Heart left ventricle (tissue), 16 donors: ENCODE measurements around the gene WASL. TPM values are rescaled to one million over a fixed set of nuclear protein-coding genes. Genes with fewer than 3 reads are reported as not detected.

Source experiments
- ATAC-seq, 4 donors: fragments of 200-7000 bp; cut with Tn5 transposase; one replicate each; pipeline ENCODE4 v1.9.1; 2020 to 2022; ENCODE audit warnings: moderate library complexity in 4 of 4, mild to moderate bottlenecking in 3 of 4, moderate number of reproducible peaks in 1 of 4
- DNase-seq, 5 donors: peaks; one replicate each; pipeline ENCODE4 v3.0.0-alpha.2; 2020
- H3K27ac ChIP-seq, 12 donors: fragments of 200-600 bp; sonication (generic) in 4 of 12; one replicate each; pipeline versions ENCODE4 v1.5.0 to v1.8.0; 2016 to 2022; ENCODE audit warnings: mild to moderate bottlenecking in 2 of 12
- H3K27me3 ChIP-seq, 9 donors: fragments of 200-600 bp; sonication (generic) in 2 of 9; one replicate each; pipeline versions ENCODE4 v1.5.1 to v1.8.0; 2016 to 2022; ENCODE audit warnings: mild to moderate bottlenecking in 3 of 9
- H3K36me3 ChIP-seq, 9 donors: fragments of 200-600 bp; sonication (generic) in 2 of 9; one replicate each; pipeline versions ENCODE4 v1.5.0 to v1.8.0; 2018 to 2022; ENCODE audit warnings: mild to moderate bottlenecking in 2 of 9
- H3K4me1 ChIP-seq, 12 donors: fragments of 200-600 bp; sonication (generic) in 4 of 12; one replicate each; pipeline versions ENCODE4 v1.5.0 to v1.8.0; 2016 to 2022; ENCODE audit warnings: mild to moderate bottlenecking in 3 of 12
- H3K4me3 ChIP-seq, 12 donors: fragments of 200-600 bp; sonication (generic) in 4 of 12; one replicate each; pipeline versions ENCODE4 v1.5.0 to v1.8.0; 2017 to 2022; ENCODE audit warnings: mild to moderate bottlenecking in 9 of 12, moderate library complexity in 4 of 12
- H3K9me3 ChIP-seq, 12 donors: fragments of 200-600 bp; sonication (generic) in 4 of 12; one replicate each; pipeline versions ENCODE4 v1.5.0 to v1.8.0; 2016 to 2022; ENCODE audit warnings: mild to moderate bottlenecking in 1 of 12
- CTCF ChIP-seq, 12 donors: fragments of 200-600 bp; sonication (generic) in 4 of 12; IDR thresholded peaks; one replicate each; pipeline versions ENCODE4 v1.5.0 to v1.8.0; 2018 to 2022; ENCODE audit warnings: antibody characterized with exemption in 12 of 12, mild to moderate bottlenecking in 5 of 12
- POLR2A ChIP-seq, 2 donors: fragments of 450-650 bp; IDR thresholded peaks; one replicate each; pipeline ENCODE4 v1.6.1; 2017; ENCODE audit warnings: antibody characterized with exemption in 2 of 2, mild to moderate bottlenecking in 2 of 2, moderate library complexity in 2 of 2
- WGBS, 4 donors: extraction: QIAGEN DNeasy Blood & Tissue Kit in 2 of 4; methylation state at CpG; one replicate each; pipeline versions ENCODE4 v1.1.5 to v1.1.7; 2013 to 2018; 5-methylcytosine and 5-hydroxymethylcytosine counted together
- intact Hi-C, 10 donors: fragments of 100-400 bp; cut with DNase I; formaldehyde crosslinking; loops; one replicate each; pipeline versions ENCODE4 v1.11.1 to v1.14.2; 2022
- long read RNA-seq, 3 donors: library from polyadenylated mRNA; unstranded; transcript quantifications; one replicate each; pipeline ENCODE4 v2.0.0, GENCODE V29; 2020 to 2021
- polyA plus RNA-seq, 2 donors: library from polyadenylated mRNA; stranded (reverse); fragments of 200-250 nt; gene quantifications; one replicate each; pipeline ENCODE4 v1.2.3, GENCODE V29; 2013
- total RNA-seq, 9 donors: library from RNA; depleted of rRNA in 2 of 9; stranded (reverse); fragments of >200 nt in 2 of 9; fragmentation: NEBNext Ultra II Directional in 3 of 9; extraction: Animal tissue kit (Norgen Biotek cat#: 25700) in 3 of 9; gene quantifications; one replicate each; pipeline versions ENCODE4 v1.1.0 to v1.2.4, GENCODE V29; 2016 to 2023
- donor health status: ischemic (EF 13 %, LVEDD 7.1; RV severe dilation, severe dysfunction).
- donor health status: healthy with polysubstance abuse.
- donor health status: DM: no; HTN: yes; CAD: no.
- donor health status: DM: no; HTN: no; CAD: no.
- donor health status: ischemic (EF 25% LVEDD 6.9; RV normal size, moderate dysfunction).
- donor health status: ischemic (EF 25% LVEDD 5.7; RV mildly dilated, moderate dysfunction).
- donor health status: healthy.
- donor health status: DM: yes; HTN: yes; CAD: no.
- donor health status: ischemic (EF 35%, LVEDD 5.7; RV mildly dilated, moderate dysfunction).
- donor health status: nonischemic (EF 11% LVEDD 7.7; RV severe dilation, severe dysfunction).
- donor health status: DM: yes; HTN: yes; CAD: no.
- donor health status: PGD.
- donor health status: ischemic (EF 29% LVEDD 5.4; RV normal size, mild dysfunction).
- donor health status: nonischemic (EF 23%, LVEDD 6.1; RV moderate dilation, normal function).

Gene WASL
- total RNA-seq: 10 to 100 TPM; 20.1 to 30.3 (median 26.4) TPM
- polyA plus RNA-seq: 10 to 100 TPM; 11.2 to 23.3 TPM
- long read RNA-seq, donor 1, full-length matches to known transcripts: 7 of 43 reads
- long read RNA-seq, donor 1, partial matches to known transcripts: 34 of 43 reads
- long read RNA-seq, donor 1, other reads (novel, unspliced or antisense): 2 of 43 reads
- long read RNA-seq, donor 2, full-length matches to known transcripts: 4 of 20 reads
- long read RNA-seq, donor 2, partial matches to known transcripts: 14 of 20 reads
- long read RNA-seq, donor 2, other reads (novel, unspliced or antisense): 2 of 20 reads
- long read RNA-seq, donor 3, full-length matches to known transcripts: 13 of 40 reads
- long read RNA-seq, donor 3, partial matches to known transcripts: 25 of 40 reads
- long read RNA-seq, donor 3, other reads (novel, unspliced or antisense): 2 of 40 reads

GRCh38 chr7:123748734-123749536 lies at the start of gene WASL:
Gene WASL (minus strand): TSS chr7:123749003. CDS start chr7:123748734, 269 bp downstream.
- DNase-seq (peak; percentile 93 to 97 (median 94)), ATAC-seq (peak; percentile 89 to 97 (median 92))
- no peaks in the 10 kb centered on the region for H3K36me3 ChIP-seq
- TF ChIP-seq CTCF (IDR thresholded peaks at IDR 0.05) (peak in 6 of 12 donors; percentile 9 to 43 (median 26)), POLR2A (IDR thresholded peaks at IDR 0.05) (peak; percentile 63 to 94)
- no peaks in the 10 kb centered on the region for H3K9me3 ChIP-seq
- peaks cover 4 to 62% (median 47%) of the 10 kb centered on the region in 12 donors for H3K4me1 ChIP-seq
- 0 to 1% (median 0%) methylated on average over 42 to 93 of the region's 93 CpGs for WGBS, 4 donors
- intact Hi-C loops: loop anchor here in 5 of 10 donors (2.0 to 10.0 kb wide), 8 partner anchors 37 to 214 kb away; partner anchors contain the start of genes NDUFA5 (in 3 of the 5), IQUB (in 1 of the 5) and LMOD2 (in 1 of the 5)
- peak within 1 kb of the TSS; percentile 95 to 99 (median 98) for H3K27ac ChIP-seq
- no peaks in the 10 kb centered on the region for H3K27me3 ChIP-seq
- H3K4me3 ChIP-seq: peak within 1 kb of the TSS; percentile 83 to 92 (median 87)

- no peak overlapping the region for H3K4me3 ChIP-seq
- no peaks in the 10 kb centered on the region for H3K36me3 ChIP-seq
Measured at GRCh38 chr7:123797673-123798531, 49.1 kb upstream of the WASL start.

GRCh38 chr7:123796568-123796967 lies 47.8 kb upstream of the WASL start:
- Histone ChIP-seq H3K27ac (no peak overlapping the region), H3K36me3 (no peaks in the 10 kb centered on the region)
- 83 to 88% (median 86%) methylated on average over 1 of the region's 1 CpG for WGBS, 4 donors

More at GRCh38 chr7:123797673-123798531, 49.1 kb upstream of the WASL start:
- no peak for DNase-seq
- H3K4me1 ChIP-seq: peaks cover 0 to 6% (median 0%) of the 10 kb centered on the region in 12 donors
- no peaks in the 10 kb centered on the region for H3K9me3 ChIP-seq
- WGBS, 4 donors: 49 to 53% (median 50%) methylated on average over 2 of the region's 2 CpGs
- intact Hi-C loops: loop anchor here (1.0 to 5.0 kb wide), 7 partner anchors 67 to 119 kb away; no protein-coding TSS in a partner anchor
- no peak overlapping the region for H3K27ac ChIP-seq
- no peak for TF ChIP-seq POLR2A (IDR thresholded peaks at IDR 0.05)
- peak; percentile 33 to 69 (median 64) for TF ChIP-seq CTCF (IDR thresholded peaks at IDR 0.05)
- no peaks in the 10 kb centered on the region for H3K27me3 ChIP-seq
- peak in 2 of 4 donors; percentile 49 to 59 for ATAC-seq

More at GRCh38 chr7:123796568-123796967, 47.8 kb upstream of the WASL start:
- DNase-seq (no peak), ATAC-seq (no peak)
- no peaks in the 10 kb centered on the region for H3K27me3 ChIP-seq
- intact Hi-C loops: loop anchor here in 6 of 10 donors (2.0 to 5.0 kb wide), 3 partner anchors 68 to 76 kb away; no protein-coding TSS in a partner anchor
- TF ChIP-seq CTCF (IDR thresholded peaks at IDR 0.05): no peak
- TF ChIP-seq POLR2A (IDR thresholded peaks at IDR 0.05): no peak
- H3K4me3 ChIP-seq: no peak overlapping the region
- H3K4me1 ChIP-seq: peaks cover 0 to 6% (median 0%) of the 10 kb centered on the region in 12 donors
- H3K9me3 ChIP-seq: no peaks in the 10 kb centered on the region
